GM18517 (cell line): ENCODE data around the gene SUCNR1.
"Not testable (repeated sequence)": the region's sequence is repeated elsewhere in the genome, so short reads cannot be mapped to it uniquely, and the experiment has no call there.

Source experiments
- ATAC-seq: cut with Tn5 transposase; IDR thresholded peaks from one replicate; pipeline ENCODE4 v1.9.1; 2021; ENCODE audit warnings: mild to moderate bottlenecking, moderate library complexity; ENCODE audit not compliant: unreplicated experiment

The SUCNR1 gene, protein sequence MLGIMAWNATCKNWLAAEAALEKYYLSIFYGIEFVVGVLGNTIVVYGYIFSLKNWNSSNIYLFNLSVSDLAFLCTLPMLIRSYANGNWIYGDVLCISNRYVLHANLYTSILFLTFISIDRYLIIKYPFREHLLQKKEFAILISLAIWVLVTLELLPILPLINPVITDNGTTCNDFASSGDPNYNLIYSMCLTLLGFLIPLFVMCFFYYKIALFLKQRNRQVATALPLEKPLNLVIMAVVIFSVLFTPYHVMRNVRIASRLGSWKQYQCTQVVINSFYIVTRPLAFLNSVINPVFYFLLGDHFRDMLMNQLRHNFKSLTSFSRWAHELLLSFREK

DNA sequence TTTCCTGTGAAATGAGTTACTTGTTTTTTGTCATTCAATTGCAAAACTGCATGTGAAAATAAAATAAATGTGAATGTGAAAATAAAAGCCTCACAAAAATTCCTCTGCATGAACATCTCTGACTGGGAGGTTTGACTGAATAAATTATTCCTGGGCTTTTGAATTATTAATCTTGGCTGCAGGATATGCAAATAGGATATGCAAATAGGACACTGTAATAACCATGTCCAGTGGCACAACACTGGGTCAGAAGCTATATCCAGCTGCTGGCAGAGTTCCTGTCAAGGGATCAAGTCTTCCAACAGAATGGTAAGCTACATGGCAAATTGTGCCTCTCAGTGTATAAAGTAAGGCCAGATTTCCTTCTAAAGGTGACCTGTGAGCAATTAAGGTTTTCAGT, at the start of gene SUCNR1:
TSS of gene SUCNR1 (plus strand) at position 246 of the 400 bp plus-strand sequence. CDS start 6,250 bp downstream, outside the sequence.
- ATAC-seq = no peak

GRCh38 chr3:151827816-151828215, 45.6 kb upstream of the SUCNR1 start:
- no peak for ATAC-seq

- no peak for ATAC-seq
These were observed 37.5 kb upstream of the SUCNR1 start for GRCh38 chr3:151835751-151836525.

DNA sequence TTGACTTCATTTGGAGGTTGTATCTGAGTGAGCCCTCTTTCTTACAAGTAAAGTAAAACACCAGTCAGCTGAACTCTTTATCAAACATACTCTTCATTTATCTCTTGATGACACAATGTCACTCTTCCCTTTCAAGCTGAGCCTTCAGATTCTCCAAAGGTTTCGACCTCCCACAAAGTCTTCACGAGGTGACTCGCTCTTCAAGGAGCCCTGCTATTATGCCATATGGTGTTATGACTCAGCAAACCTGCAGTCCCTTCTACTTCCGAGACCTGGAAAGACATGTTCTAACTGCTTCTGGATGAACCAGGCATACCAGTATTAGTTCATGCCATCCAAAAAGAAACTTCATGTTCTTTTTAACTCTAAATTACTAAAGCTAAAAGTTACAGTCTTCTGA, 36.4 kb upstream of the SUCNR1 start:
- ATAC-seq = no peak

DNA sequence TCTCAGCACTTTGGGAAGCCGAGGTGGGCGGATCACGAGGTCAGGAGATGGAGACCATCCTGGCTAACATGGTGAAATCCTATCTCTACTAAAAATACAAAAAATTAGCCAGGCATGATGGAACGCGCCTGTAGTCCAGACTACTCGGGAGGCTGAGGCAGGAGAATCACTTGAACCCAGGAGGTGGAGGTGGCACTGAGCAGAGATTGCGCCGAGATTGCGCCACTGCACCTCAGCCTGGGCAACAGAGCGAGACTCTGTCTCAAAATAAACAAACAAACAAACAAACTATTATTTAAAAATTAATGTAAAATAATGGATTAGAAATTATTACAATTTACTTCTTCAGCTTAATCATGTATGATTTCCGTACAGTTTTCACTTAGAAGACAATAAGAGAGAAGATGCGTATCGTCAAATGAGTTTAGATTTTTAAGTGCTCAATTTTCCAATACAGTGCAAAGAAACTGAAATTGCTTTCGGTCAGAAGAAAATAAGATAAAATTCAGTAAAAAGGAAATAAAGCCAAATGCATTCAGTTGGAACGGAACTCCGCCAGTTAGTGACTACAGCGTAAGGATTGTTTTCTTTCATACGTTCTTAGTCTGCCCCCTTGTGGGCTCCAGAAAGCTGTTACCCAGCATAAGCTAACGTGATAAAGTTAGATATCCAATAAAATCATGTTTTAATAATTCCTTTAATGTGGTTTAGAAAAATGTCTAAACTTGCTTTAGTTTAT, 34.7 kb upstream of the SUCNR1 start:
- ATAC-seq = peak; percentile 74

DNA sequence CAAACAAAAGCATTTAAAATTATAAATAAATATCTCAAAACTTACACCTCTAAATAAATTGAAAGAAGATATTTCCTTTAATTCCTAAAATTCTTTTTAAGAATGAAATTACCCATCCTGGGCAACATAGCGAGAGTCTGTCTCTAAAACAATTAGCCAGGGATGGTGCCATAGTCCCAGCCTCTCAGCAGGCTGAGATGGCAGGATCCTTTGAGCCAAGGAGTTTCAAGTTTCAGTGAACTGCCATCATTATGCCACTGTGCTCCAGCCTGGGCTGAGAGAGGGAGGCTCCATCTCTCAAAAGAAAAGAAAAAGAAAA, 34.2 kb upstream of the SUCNR1 start:
- no peak for ATAC-seq

- ATAC-seq = no peak
These were observed 31.6 kb upstream of the SUCNR1 start for GRCh38 chr3:151841801-151842200.

GRCh38 chr3:151843275-151843674, 30.2 kb upstream of the SUCNR1 start:
- no peak for ATAC-seq

- no peak for ATAC-seq
These were observed 28.0 kb upstream of the SUCNR1 start for GRCh38 chr3:151845306-151845905.

- not testable (repeated sequence) for ATAC-seq
These were observed 23.4 kb upstream of the SUCNR1 start for GRCh38 chr3:151850065-151850464.

DNA sequence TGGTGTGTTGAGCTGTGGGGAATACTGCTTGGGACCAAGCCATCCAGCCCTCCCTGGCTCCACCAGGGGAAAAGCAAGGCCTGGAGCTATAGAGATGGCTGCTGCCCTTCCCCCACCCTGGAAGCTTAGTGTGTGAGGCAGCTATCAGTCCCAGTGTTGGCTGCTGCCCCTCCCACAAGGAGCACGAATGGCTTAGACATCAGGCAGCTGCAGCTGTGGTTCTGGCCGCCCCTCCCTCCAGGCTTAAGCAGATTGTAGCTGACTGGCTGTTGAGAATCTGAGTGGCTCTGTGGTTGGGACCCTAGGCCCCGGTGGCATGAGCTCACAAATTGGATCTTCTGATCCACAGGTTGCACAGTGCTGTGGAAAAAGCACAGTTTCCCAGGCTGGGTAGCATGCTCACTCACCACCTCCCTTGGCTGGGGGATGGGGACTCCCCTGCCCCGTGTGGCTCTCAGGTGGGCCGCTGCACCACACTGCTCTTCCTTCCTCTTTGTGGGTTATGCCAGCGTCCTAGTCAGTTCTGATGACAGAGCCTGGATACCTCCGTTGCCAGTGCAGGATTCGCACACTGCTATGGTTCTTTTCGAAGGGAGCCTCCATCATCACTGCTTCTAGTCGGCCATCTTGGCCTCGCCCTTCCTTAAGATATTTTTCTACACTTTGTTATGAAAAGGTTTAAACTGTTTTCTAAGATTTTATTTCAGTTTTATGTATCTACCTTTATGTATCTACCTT, 21.2 kb upstream of the SUCNR1 start:
- no peak for ATAC-seq

- no peak for ATAC-seq
These were observed 17.3 kb upstream of the SUCNR1 start for GRCh38 chr3:151856118-151856517.

- no peak for ATAC-seq
These were observed 16.8 kb upstream of the SUCNR1 start for GRCh38 chr3:151856641-151857040.

DNA sequence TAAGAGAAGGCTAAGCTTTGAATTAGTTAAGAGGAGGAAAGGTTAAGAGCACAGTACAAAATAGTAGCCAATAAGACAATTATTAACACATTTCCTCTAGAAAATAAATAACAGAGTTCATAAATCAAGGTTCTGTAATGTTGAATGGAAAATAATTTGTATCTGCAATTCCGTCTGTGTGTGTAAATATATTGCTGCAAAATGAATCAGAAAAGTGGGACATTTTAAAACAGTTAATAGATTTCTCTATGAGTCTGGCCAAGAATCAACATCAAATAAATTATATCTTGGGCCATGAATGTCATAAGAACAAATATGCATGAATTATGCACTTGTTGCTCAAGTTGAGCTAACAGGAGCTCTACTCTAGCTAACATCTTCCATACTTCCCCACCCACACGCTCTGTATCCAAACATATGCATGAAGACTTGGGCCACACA, 14.2 kb upstream of the SUCNR1 start:
- ATAC-seq = no peak

DNA sequence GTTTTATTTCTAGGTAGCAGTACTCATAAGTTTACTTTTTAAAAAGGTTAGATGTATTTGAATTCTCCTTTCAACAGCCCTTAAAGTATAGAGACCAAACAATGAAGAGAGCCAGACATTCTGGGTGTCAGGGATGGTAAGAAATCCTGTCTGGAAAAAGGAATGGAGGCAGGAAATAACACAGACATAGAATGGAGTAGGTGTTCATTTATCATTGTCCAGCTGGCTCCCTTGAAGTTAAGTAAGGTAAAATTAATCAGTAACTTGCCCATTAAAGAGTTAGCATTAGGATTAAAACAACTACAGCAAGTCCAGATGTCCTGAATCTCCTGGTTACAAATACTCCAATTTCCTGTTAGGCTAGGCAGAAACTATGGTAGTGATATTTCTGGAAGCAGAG, 13.5 kb upstream of the SUCNR1 start:
- ATAC-seq = no peak

GRCh38 chr3:151863611-151864010, 9.8 kb upstream of the SUCNR1 start:
- ATAC-seq = no peak

- no peak for ATAC-seq
These were observed 8.9 kb upstream of the SUCNR1 start for GRCh38 chr3:151864423-151865101.

GRCh38 chr3:151866711-151867410, 6.6 kb upstream of the SUCNR1 start:
- ATAC-seq = no peak

DNA sequence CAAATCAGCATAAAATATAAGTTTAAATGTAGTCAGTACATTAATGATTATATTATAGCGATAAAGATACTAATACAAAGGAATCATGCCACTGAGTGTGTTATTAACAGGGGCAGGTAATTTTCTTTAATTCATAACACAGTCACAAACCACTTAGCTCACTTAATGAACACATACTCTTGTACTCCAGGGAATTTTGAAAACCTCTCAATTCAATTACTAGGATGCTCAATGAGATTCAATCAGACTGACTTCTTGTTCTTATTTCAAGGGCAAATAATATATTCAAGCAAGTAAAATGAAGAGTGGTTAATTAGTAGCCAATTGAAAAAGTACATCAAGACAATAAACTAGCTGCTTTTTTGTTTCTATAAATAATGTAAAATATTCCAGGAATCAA, 5.8 kb upstream of the SUCNR1 start:
- no peak for ATAC-seq
